ENCODE data around the gene SYNE2.

The SYNE2 gene

DNA sequence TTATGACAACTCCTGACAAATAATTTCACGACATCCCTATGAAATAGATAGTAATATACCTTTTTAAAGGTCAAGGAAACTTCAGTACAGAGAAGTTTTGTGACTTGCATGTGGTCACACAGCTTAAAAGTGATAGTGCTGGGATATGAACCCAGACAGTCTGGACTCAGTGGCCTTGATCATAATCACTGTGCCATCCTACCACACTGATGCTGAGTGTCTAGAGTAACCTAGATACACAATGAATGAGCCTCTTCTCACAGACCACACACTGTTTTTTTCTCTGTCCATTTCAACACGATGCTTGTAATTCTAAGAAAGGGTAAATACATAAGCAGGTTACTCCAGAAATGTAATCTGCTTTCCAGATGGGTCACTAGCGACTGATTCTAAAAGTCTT is 88.2 kb downstream of the SYNE2 start:
- Histone ChIP-seq H3K4me3 (ENCODE audit: low read length) (no peak overlapping the region), H3K4me1 (ENCODE audit: control insufficient read depth, low read depth, low read length) (no peaks in the 10 kb centered on the region), H3K27ac (ENCODE audit: low read length) (no peak overlapping the region), H3K36me3 (ENCODE audit: control insufficient read depth, low read depth, low read length) (peaks cover 14% of the 10 kb centered on the region), H3K9ac (ENCODE audit: low read length) (no peak overlapping the region), H3K27me3 (ENCODE audit: control insufficient read depth, insufficient read depth, low read length) (no peaks in the 10 kb centered on the region), H3K9me3 (ENCODE audit: control insufficient read depth, low read depth, low read length) (no peaks in the 10 kb centered on the region)

DNA sequence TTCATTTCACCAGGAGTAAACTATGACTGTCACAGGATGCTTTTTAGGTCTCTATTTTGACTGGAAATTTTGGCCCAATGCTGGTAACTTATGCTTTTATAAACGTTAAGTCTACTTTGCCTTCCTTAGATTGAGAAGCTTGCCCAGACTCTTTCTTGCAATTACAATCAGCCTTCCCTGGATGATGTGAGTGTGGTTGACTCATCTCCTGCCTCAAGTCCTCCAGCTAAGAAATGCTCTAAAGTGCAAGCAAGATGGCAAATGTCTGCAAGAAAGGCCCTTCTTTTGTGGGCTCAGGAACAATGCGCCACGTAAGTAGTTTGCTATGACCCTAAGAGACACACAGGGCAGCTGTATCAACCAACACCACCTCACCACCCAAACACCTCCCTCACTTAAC is 96.9 kb downstream of the SYNE2 start:
- Histone ChIP-seq H3K36me3 (ENCODE audit: control insufficient read depth, low read depth, low read length) (peaks cover 21% of the 10 kb centered on the region), H3K9ac (ENCODE audit: low read length) (no peak overlapping the region), H3K27me3 (ENCODE audit: control insufficient read depth, insufficient read depth, low read length) (no peaks in the 10 kb centered on the region), H3K4me3 (ENCODE audit: low read length) (no peak overlapping the region), H3K27ac (ENCODE audit: low read length) (no peak overlapping the region), H3K9me3 (ENCODE audit: control insufficient read depth, low read depth, low read length) (no peaks in the 10 kb centered on the region), H3K4me1 (ENCODE audit: control insufficient read depth, low read depth, low read length) (peaks cover 25% of the 10 kb centered on the region)

DNA sequence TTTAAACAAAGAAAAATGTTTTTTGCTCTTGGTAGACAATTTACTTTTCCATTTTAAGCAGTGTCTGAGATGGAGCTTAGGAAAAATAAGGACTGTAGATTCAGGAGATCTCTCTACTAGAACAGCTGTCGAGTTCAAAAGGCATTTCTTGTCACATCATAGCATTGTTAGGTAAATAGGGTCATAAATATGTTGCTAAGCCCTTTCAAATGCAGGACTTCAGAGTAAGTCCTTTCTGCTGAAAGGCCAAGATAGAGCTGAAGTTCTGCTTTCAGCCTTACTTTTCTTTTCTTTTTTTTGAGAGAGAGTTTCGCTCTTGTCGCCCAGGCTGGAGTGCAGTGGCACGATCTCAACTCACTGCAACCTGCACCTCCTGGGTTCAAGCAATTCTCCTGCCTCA is 98.2 kb downstream of the SYNE2 start:
- H3K4me1 ChIP-seq (ENCODE audit: control insufficient read depth, low read depth, low read length), result peaks cover 28% of the 10 kb centered on the region
- no peaks in the 10 kb centered on the region for H3K9me3 ChIP-seq (ENCODE audit: control insufficient read depth, low read depth, low read length)
- H3K27ac ChIP-seq (ENCODE audit: low read length), result no peak overlapping the region
- peak overlapping the region; percentile 21 for H3K4me3 ChIP-seq (ENCODE audit: low read length)
- peaks cover 19% of the 10 kb centered on the region for H3K36me3 ChIP-seq (ENCODE audit: control insufficient read depth, low read depth, low read length)
- no peak overlapping the region for H3K9ac ChIP-seq (ENCODE audit: low read length)
- no peaks in the 10 kb centered on the region for H3K27me3 ChIP-seq (ENCODE audit: control insufficient read depth, insufficient read depth, low read length)

DNA sequence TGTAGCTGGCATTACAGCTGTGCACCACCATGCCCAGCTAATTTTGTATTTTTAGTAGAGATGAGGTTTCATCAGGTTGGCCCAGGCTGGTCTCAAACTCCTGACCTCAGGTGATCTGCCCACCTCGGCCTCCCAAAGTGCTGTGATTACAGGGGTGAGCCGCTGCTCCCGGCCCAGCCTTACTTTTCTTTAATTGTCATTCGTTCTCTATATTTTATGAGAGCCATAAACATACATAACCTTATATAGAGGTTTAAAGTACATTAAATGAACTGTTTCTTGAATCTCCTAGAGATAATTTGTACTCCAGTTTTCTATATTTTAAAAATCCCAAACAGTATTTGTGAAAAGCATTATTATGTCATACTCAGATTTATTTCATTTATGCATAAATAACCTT is 98.6 kb downstream of the SYNE2 start:
- Histone ChIP-seq H3K36me3 (ENCODE audit: control insufficient read depth, low read depth, low read length) (peaks cover 19% of the 10 kb centered on the region), H3K27ac (ENCODE audit: low read length) (no peak overlapping the region), H3K4me3 (ENCODE audit: low read length) (no peak overlapping the region)

DNA sequence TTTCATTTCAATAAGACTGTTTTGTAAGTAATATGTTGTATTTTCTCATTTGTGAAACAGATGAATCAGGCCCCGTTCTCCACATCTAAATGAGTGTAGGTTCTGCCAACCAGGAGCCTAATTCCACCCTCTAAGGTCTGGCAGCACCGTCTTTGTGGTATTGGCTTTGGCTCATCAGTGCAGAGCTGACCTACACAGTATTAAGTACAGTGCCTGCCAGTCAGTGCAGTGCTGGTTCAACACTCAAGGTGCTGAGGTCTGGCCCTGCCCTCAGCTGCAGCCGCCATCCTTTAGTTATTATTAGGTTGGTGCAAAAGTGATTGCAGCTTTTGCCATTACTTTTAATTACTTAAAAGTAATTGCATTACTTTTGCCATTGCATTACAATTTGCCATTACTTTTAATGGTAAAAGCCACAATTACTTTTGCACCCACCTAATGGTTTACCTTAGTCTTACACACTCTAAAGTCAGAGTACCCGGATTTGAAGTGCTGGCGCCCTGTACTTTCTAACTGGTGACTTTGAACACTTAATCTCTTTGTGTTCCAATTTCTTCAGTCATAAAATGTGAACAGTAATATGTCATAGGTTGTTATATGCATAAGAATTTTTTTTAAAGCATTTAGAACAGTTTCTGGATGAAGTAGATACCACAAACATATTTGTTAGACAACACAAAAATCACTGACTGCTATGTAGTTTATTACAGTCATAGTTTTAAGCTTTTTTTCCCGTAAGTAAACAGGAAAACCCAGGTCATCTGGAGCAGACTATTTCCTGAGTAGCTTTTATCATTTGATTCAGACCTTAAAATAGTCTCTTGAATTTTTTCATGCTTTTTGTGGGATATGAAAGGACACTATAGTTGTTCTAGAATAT is 99.5 kb downstream of the SYNE2 start:
- Histone ChIP-seq H3K9ac (ENCODE audit: low read length) (no peak overlapping the region), H3K4me1 (ENCODE audit: control insufficient read depth, low read depth, low read length) (peaks cover 28% of the 10 kb centered on the region), H3K4me3 (ENCODE audit: low read length) (no peak overlapping the region), H3K36me3 (ENCODE audit: control insufficient read depth, low read depth, low read length) (peaks cover 19% of the 10 kb centered on the region), H3K27ac (ENCODE audit: low read length) (no peak overlapping the region), H3K9me3 (ENCODE audit: control insufficient read depth, low read depth, low read length) (no peaks in the 10 kb centered on the region), H3K27me3 (ENCODE audit: control insufficient read depth, insufficient read depth, low read length) (no peaks in the 10 kb centered on the region)

More for the DNA sequence above, 98.6 kb downstream of the SYNE2 start:
- Histone ChIP-seq H3K4me1 (ENCODE audit: control insufficient read depth, low read depth, low read length) (peaks cover 28% of the 10 kb centered on the region), H3K9me3 (ENCODE audit: control insufficient read depth, low read depth, low read length) (no peaks in the 10 kb centered on the region), H3K27me3 (ENCODE audit: control insufficient read depth, insufficient read depth, low read length) (no peaks in the 10 kb centered on the region), H3K9ac (ENCODE audit: low read length) (no peak overlapping the region)

DNA sequence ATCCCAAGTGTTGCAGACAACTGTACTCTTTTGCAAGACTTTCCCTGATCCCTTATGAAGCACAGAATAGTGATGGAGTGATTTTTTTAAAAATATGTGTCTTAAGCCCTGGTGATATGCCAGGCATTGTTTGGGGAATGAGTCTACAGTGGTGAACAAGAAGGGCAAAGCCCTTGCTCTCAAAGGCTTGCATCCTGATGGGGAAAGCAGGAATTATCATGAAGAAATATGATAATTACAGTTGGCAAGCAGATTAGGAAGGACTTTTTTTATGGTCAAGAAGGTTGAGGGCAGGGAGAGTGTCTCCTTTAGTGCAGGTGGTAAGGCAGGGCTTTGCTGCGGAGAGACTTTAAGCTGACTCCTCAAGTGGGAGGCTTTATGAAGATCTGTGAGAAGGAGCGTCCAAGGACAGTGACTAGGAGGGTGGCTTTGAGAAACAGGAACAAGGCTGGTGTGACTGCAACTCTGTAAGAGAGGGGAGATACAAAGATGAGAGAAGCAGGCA is 100.2 kb downstream of the SYNE2 start:
- no peak overlapping the region for H3K27ac ChIP-seq (ENCODE audit: low read length)
- H3K27me3 ChIP-seq (ENCODE audit: control insufficient read depth, insufficient read depth, low read length), result no peaks in the 10 kb centered on the region
- peaks cover 28% of the 10 kb centered on the region for H3K4me1 ChIP-seq (ENCODE audit: control insufficient read depth, low read depth, low read length)
- H3K9me3 ChIP-seq (ENCODE audit: control insufficient read depth, low read depth, low read length), result no peaks in the 10 kb centered on the region
- H3K9ac ChIP-seq (ENCODE audit: low read length), result no peak overlapping the region
- H3K36me3 ChIP-seq (ENCODE audit: control insufficient read depth, low read depth, low read length), result peaks cover 19% of the 10 kb centered on the region
- H3K4me3 ChIP-seq (ENCODE audit: low read length), result no peak overlapping the region

DNA sequence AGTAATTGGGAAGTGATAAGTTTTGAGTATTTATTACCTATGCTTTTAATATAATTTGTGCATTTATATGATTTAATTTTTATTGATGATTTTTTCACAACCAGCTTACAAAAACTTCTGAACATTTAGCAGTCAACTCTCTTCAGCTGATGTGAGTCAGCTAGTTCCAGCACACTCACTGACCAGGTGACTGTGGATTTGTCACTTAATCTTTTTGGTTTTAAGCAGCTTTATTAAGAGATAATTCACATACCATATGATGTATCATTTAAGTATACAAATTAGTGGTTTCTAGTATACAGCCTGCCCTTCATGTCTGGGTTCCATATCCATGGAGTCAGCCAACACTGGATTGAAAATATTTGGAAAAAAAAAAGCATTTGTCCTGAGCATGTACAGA is 103.5 kb downstream of the SYNE2 start:
- peaks cover 23% of the 10 kb centered on the region for H3K4me1 ChIP-seq (ENCODE audit: control insufficient read depth, low read depth, low read length)
- no peak overlapping the region for H3K27ac ChIP-seq (ENCODE audit: low read length)
- H3K27me3 ChIP-seq (ENCODE audit: control insufficient read depth, insufficient read depth, low read length), result no peaks in the 10 kb centered on the region
- peaks cover 14% of the 10 kb centered on the region for H3K36me3 ChIP-seq (ENCODE audit: control insufficient read depth, low read depth, low read length)
- H3K9ac ChIP-seq (ENCODE audit: low read length), result no peak overlapping the region
- no peak overlapping the region for H3K4me3 ChIP-seq (ENCODE audit: low read length)
- H3K9me3 ChIP-seq (ENCODE audit: control insufficient read depth, low read depth, low read length), result no peaks in the 10 kb centered on the region

DNA sequence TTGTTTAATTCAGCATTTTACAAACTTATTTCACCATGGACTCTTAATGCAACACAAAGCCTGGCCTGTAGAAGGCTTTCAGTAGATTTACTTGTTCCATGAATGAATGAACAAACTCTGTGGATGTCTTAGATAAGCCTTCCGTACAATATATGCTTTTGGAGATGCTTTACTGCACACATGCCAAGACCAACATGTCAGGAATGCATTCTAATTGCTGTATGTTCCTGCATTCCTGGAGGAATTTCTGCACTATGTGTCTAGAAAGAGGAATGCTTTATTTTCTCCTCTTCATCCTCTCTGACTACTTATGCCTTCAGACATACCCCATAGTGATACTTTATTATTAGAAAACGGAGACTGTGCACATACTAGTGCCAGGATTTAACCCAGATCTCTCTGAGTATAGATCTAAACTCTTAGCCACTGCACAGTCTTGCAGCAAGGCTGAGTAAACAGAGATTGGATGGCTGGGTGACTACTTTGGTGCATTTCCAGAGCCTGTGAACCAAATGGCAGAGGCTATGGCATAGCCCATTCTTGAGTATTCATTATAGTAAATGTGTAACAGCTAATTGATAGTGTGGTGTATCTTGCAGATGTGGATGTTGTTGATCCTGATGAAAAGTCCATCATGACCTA is 108.2 kb downstream of the SYNE2 start:
- peaks cover 5% of the 10 kb centered on the region for H3K36me3 ChIP-seq (ENCODE audit: control insufficient read depth, low read depth, low read length)

DNA sequence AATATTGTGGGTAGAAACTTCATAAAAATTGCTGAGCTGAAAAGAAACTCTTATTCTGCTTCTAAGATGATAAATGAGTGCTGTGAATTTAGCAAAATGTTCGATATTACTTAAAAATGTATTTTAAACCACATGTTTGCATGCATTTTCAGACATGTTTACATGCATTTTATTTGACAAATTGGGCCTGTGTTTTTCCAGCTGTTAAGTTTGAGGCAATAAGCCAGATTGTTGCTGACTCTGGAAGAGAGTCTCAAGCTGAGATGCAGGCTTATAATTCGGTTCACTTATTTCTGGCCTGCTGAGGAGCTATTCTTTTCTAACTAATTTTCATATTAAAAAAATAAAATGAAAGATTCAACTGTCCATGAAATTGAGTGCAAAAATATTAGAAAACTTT is 110.1 kb downstream of the SYNE2 start:
- Histone ChIP-seq H3K9me3 (ENCODE audit: control insufficient read depth, low read depth, low read length) (no peaks in the 10 kb centered on the region), H3K4me1 (ENCODE audit: control insufficient read depth, low read depth, low read length) (peaks cover 14% of the 10 kb centered on the region), H3K4me3 (ENCODE audit: low read length) (no peak overlapping the region), H3K27me3 (ENCODE audit: control insufficient read depth, insufficient read depth, low read length) (no peaks in the 10 kb centered on the region), H3K9ac (ENCODE audit: low read length) (no peak overlapping the region), H3K36me3 (ENCODE audit: control insufficient read depth, low read depth, low read length) (peaks cover 5% of the 10 kb centered on the region), H3K27ac (ENCODE audit: low read length) (no peak overlapping the region)

More for the DNA sequence above, 108.2 kb downstream of the SYNE2 start:
- Histone ChIP-seq H3K4me3 (ENCODE audit: low read length) (no peak overlapping the region), H3K27me3 (ENCODE audit: control insufficient read depth, insufficient read depth, low read length) (no peaks in the 10 kb centered on the region), H3K9me3 (ENCODE audit: control insufficient read depth, low read depth, low read length) (no peaks in the 10 kb centered on the region), H3K4me1 (ENCODE audit: control insufficient read depth, low read depth, low read length) (peaks cover 14% of the 10 kb centered on the region), H3K27ac (ENCODE audit: low read length) (no peak overlapping the region), H3K9ac (ENCODE audit: low read length) (no peak overlapping the region)

DNA sequence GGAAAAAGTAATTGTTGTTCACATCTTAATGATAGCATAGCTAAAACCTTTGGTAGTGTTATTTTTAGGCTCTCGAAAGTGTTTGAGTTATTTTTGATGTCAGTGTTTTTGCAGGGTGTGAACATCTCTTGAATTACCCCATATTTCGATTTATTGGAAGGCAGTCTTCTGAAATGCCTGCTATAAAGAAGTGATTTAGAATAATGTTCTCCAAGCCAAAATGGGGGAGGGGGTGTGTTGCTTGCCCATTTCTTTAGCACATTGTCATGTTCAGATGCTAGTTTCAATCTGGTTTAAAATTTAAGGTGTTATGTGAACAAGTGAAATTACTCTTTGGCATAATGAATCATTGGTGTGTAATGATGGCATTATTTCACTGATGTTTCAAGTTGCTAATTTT is 110.6 kb downstream of the SYNE2 start:
- Histone ChIP-seq H3K9ac (ENCODE audit: low read length) (no peak overlapping the region), H3K9me3 (ENCODE audit: control insufficient read depth, low read depth, low read length) (no peaks in the 10 kb centered on the region), H3K4me1 (ENCODE audit: control insufficient read depth, low read depth, low read length) (peaks cover 14% of the 10 kb centered on the region), H3K4me3 (ENCODE audit: low read length) (no peak overlapping the region), H3K27me3 (ENCODE audit: control insufficient read depth, insufficient read depth, low read length) (no peaks in the 10 kb centered on the region), H3K36me3 (ENCODE audit: control insufficient read depth, low read depth, low read length) (peaks cover 5% of the 10 kb centered on the region), H3K27ac (ENCODE audit: low read length) (no peak overlapping the region)

DNA sequence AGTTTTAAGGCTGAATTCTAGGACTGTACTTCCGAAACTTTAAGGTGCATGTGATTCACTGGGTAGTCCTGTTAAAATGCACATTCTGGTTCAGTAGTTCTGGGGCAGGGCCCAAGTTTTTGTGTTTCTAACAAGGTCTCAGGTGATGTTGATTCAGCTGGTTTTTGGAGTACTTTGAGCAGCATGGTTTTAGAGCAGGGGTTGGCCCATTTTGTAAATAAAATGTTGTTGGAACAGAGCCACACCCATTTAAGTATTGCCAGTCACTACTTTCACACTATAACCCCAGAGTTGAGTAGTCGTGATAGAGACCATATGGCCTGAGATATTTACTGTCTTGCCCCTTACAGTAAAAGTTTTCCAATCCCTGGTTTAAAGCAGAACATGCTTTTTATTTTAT is 111.3 kb downstream of the SYNE2 start:
- H3K36me3 ChIP-seq (ENCODE audit: control insufficient read depth, low read depth, low read length), result peaks cover 5% of the 10 kb centered on the region
- no peaks in the 10 kb centered on the region for H3K9me3 ChIP-seq (ENCODE audit: control insufficient read depth, low read depth, low read length)
- H3K27ac ChIP-seq (ENCODE audit: low read length), result no peak overlapping the region
- H3K4me3 ChIP-seq (ENCODE audit: low read length), result no peak overlapping the region
- H3K27me3 ChIP-seq (ENCODE audit: control insufficient read depth, insufficient read depth, low read length), result no peaks in the 10 kb centered on the region
- H3K9ac ChIP-seq (ENCODE audit: low read length), result no peak overlapping the region
- peaks cover 14% of the 10 kb centered on the region for H3K4me1 ChIP-seq (ENCODE audit: control insufficient read depth, low read depth, low read length)
